ENCODE results near the gene INKA2.

GRCh38 chr1:111731956-111732355, 7.2 kb downstream of the INKA2 start:
- TF ChIP-seq, protein P1, sequence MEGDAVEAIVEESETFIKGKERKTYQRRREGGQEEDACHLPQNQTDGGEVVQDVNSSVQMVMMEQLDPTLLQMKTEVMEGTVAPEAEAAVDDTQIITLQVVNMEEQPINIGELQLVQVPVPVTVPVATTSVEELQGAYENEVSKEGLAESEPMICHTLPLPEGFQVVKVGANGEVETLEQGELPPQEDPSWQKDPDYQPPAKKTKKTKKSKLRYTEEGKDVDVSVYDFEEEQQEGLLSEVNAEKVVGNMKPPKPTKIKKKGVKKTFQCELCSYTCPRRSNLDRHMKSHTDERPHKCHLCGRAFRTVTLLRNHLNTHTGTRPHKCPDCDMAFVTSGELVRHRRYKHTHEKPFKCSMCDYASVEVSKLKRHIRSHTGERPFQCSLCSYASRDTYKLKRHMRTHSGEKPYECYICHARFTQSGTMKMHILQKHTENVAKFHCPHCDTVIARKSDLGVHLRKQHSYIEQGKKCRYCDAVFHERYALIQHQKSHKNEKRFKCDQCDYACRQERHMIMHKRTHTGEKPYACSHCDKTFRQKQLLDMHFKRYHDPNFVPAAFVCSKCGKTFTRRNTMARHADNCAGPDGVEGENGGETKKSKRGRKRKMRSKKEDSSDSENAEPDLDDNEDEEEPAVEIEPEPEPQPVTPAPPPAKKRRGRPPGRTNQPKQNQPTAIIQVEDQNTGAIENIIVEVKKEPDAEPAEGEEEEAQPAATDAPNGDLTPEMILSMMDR (IDR thresholded peaks at IDR 0.05): no peak
- TF ChIP-seq POLR2A (IDR thresholded peaks at IDR 0.05): no peak
- no peak for TF ChIP-seq POLR2AphosphoS5 (IDR thresholded peaks at IDR 0.05)
